ENCODE results near the gene RTL5.

Gene RTL5

GRCh38 chrX:72102760-72103159, 29.0 kb downstream of the RTL5 start:
- TF ChIP-seq POLR2A (IDR thresholded peaks at IDR 0.05; ENCODE audit: extremely low read depth, insufficient read length), result no peak
- TF ChIP-seq MAX (IDR thresholded peaks at IDR 0.05; ENCODE audit: low read depth, low read length), result no peak
- no peak for TF ChIP-seq CTCF (IDR thresholded peaks at IDR 0.05; ENCODE audit: low read depth, low read length)
- no peak for TF ChIP-seq MYC (IDR thresholded peaks at IDR 0.05; ENCODE audit: low read depth, low read length)
- H3K4me3 ChIP-seq (ENCODE audit: low read depth, low read length), result no peak overlapping the region
- DNase-seq (ENCODE audit: low read depth), result no peak

GRCh38 chrX:72102126-72102525, 29.6 kb downstream of the RTL5 start:
- H3K4me3 ChIP-seq (ENCODE audit: low read depth, low read length), result peak overlapping the region; percentile 68
- TF ChIP-seq POLR2A (IDR thresholded peaks at IDR 0.05; ENCODE audit: extremely low read depth, insufficient read length) (no peak), MYC (IDR thresholded peaks at IDR 0.05; ENCODE audit: low read depth, low read length) (no peak), CTCF (IDR thresholded peaks at IDR 0.05; ENCODE audit: low read depth, low read length) (no peak), MAX (IDR thresholded peaks at IDR 0.05; ENCODE audit: low read depth, low read length) (no peak)
- DNase-seq (ENCODE audit: low read depth), result no peak

GRCh38 chrX:72101597-72102037, 30.1 kb downstream of the RTL5 start:
- TF ChIP-seq POLR2A (IDR thresholded peaks at IDR 0.05; ENCODE audit: extremely low read depth, insufficient read length) (no peak), MAX (IDR thresholded peaks at IDR 0.05; ENCODE audit: low read depth, low read length) (no peak; the same call in 1 of the 2 replicates), MYC (IDR thresholded peaks at IDR 0.05; ENCODE audit: low read depth, low read length) (no peak), CTCF (IDR thresholded peaks at IDR 0.05; ENCODE audit: low read depth, low read length) (no peak)
- DNase-seq (ENCODE audit: low read depth), result peak; percentile 78
- peak overlapping the region; percentile 68 for H3K4me3 ChIP-seq (ENCODE audit: low read depth, low read length)

GRCh38 chrX:72100824-72101351, 30.8 kb downstream of the RTL5 start:
- TF ChIP-seq MYC (IDR thresholded peaks at IDR 0.05; ENCODE audit: low read depth, low read length), result peak; percentile 51; the same call in 1 of the 2 replicates
- no peak for TF ChIP-seq CTCF (IDR thresholded peaks at IDR 0.05; ENCODE audit: low read depth, low read length)
- TF ChIP-seq MAX (IDR thresholded peaks at IDR 0.05; ENCODE audit: low read depth, low read length), result peak; percentile 54
- DNase-seq (ENCODE audit: low read depth), result peak; percentile 95
- H3K4me3 ChIP-seq (ENCODE audit: low read depth, low read length), result peak overlapping the region; percentile 68

GRCh38 chrX:72100051-72100755, 31.5 kb downstream of the RTL5 start:
- no peak for TF ChIP-seq CTCF (IDR thresholded peaks at IDR 0.05; ENCODE audit: low read depth, low read length)
- 0 out of 2 replicates have a peak, but pooled peaks have one; percentile 21 for TF ChIP-seq MAX (IDR thresholded peaks at IDR 0.05; ENCODE audit: low read depth, low read length)
- TF ChIP-seq POLR2A (IDR thresholded peaks at IDR 0.05; ENCODE audit: extremely low read depth, insufficient read length), result no peak
- no peak for TF ChIP-seq MYC (IDR thresholded peaks at IDR 0.05; ENCODE audit: low read depth, low read length)
- peak; percentile 56 for DNase-seq (ENCODE audit: low read depth)
- H3K4me3 ChIP-seq (ENCODE audit: low read depth, low read length), result no peak overlapping the region

Measured in NB4 (cell line).